HG03280 (cell line): ENCODE results near the gene FBXO11.
"Not testable (repeated sequence)": the region's sequence is repeated elsewhere in the genome, so short reads cannot be mapped to it uniquely, and the experiment has no call there.

Experiments used
- ATAC-seq: cut with Tn5 transposase; IDR thresholded peaks from one replicate; pipeline ENCODE4 v1.9.1; 2021; ENCODE audit warnings: mild to moderate bottlenecking, moderate library complexity; ENCODE audit not compliant: unreplicated experiment

The FBXO11 gene

DNA sequence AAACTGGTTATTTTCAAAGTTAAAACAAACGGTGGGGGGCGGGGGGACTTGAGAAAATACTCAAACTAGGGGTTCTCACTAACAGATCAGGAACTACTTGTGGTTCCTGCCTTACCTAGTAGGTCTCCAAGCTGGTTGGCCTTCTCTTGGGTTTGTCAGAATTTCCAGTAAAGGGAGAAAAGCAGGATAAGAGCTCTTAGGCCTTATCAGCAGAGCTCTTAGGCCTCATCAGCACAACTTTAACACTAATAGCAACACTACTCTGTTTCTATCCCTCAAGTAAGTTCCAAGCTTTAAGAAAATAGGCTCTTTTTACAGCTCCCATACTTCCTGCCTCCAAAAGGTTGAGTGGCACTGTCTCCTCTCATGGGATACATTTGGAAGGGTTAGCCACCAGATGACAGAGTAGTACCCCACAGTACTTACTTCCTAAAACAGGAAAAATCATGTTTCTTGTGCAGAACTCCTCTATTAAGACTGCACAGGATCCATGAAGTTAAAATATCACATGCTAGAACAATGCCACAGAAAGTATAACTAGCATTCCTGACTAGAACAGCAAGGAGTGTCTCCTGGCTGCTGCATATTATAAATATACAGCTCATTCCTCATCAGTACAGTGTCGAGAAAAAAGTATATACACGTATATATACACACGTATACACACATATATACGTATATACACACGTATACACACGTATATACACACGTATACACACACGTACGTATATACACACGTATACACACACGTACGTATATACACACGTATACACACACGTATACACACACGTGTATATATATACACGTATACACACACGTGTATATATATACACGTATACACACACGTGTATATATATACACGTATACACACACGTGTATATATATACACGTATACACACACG lies 6.1 kb downstream of the FBXO11 start:
- no peak for ATAC-seq

DNA sequence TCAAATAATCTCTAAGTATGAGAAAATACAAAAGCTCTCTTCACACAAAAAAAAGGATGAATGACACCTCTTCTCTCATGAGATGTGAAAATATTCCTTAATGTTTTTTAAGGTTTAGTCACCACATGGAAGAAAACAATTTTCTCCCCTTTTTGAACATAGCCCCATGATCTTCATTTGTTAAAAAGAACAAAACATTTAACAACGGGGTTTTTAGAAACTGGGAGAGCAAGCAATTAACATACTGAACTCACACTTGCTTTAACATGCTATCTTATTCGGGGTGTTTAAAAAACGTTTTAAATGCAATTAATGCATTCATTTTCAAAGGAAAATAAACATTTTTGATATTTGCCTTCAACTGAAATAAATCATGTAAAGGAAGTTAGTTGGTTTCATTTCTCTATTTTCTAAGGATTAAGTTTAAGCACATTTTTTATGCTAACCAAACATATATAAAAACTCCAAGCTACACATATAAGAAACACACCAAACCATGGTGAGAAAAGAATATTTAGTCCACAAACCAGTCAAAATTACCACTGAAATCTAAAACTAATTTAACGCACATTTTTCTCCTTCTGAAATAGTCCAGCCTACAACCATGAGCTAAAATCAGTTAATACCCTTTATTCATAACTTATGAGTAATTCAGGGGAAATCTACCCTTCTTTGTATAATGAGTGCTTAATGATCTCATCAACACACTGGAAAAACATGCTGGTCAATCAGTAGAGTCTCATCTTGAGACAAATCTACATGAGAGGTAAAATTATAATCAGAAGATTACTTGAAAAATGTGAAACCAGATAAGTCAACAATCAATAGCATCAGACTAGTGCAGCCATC lies 8.2 kb downstream of the FBXO11 start:
- no peak for ATAC-seq

DNA sequence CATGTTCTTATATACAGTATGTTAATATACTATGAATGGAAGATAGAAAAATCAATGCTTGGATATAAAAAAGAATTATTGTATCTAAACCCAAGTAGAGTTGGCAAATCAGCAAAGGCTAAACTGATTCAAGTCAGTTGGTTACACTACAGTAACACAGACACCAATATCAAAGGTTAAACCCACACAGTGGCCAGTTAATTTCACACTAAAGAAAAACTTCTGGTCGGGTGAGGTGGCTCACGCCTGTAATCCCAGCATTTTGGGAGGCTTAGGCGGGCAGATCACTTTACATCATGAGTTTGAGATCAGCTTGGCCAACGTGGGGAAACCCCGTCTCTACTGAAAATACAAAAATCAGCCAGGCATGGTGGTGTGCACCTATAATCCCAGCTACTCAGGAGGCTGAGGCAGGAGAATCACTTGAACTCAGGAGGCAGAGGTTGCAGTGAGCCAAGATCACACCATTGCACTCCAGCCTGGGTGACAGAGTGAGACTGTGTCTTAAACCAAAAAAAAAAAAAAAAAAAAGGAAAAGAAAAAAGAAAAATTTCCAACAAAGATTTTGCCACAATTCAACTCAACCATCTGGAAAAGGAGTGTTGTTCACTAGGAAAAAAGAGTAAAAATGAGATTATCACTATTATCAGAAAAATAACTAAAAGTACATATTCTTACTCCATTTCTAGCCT lies 9.0 kb downstream of the FBXO11 start:
- ATAC-seq: not testable (repeated sequence)

DNA sequence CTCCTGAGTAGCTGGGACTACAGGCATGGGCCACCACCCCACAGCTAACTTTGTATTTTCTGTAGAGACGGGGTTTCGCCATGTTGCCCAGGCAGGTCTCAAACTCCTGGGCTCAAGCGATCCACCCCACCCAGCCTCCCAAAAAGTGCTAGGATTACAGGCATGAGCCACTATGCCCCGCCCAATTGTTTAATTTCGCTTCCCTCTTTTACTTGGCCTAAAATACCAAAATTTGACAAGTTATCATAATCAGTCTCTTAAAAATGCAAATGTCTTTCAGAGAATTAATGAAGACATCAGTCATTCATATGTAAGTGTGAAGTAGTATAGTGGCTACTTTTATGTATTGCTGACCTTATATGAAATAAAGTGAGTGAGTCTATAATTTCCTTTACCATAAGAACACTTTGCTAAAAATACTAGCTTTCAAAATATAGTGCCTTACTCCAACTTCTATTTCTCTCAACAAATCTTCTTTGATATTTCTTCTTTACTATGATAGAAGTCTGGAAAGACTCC lies 9.8 kb downstream of the FBXO11 start:
- ATAC-seq: no peak

GRCh38 chr2:47893771-47894170 lies 12.5 kb downstream of the FBXO11 start:
- ATAC-seq: no peak

GRCh38 chr2:47892338-47892730 lies 14.0 kb downstream of the FBXO11 start:
- ATAC-seq: no peak

DNA sequence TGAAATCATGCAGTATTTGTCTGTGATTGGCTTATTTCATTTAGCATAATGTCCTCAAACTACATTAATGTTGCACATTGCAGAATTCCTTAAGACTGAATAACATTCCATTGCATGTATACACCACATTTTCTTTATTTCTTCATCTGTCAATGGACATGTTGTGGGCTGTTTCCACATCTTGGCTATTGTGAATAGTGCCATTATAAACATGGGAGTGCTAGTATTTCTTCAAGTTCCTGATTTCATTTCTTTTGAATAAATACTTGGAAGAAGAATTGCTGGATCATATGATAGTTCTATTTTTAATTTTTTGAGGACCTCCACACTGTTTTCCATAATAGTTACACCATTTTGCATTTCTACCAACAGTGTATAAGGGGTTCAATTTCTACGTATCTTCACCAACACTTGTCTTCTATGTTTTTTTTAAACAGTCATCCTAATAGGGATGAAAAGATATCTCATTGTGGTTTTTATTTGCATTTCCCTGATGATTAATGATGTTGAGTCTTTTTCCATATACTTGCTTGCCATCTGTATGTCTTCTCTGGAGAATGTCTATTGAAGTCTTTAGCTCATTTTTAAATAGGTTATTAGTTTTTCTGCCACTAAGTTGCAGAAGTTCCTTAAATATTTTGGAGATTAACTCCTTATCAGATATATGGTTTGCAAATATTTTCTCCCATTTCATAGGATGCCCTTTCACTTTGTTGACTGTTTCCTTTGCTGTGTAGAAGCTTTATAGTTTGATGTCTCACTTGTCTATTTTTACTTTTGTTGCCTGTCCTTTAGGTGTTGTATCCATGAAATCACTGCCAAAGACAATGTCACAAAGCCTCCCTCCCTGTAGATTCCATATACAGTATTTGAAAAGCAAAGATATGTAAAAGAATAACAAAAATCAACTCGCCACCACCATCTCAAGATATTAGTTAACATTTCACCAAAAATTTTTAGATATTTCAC lies 14.6 kb downstream of the FBXO11 start:
- no peak for ATAC-seq

DNA sequence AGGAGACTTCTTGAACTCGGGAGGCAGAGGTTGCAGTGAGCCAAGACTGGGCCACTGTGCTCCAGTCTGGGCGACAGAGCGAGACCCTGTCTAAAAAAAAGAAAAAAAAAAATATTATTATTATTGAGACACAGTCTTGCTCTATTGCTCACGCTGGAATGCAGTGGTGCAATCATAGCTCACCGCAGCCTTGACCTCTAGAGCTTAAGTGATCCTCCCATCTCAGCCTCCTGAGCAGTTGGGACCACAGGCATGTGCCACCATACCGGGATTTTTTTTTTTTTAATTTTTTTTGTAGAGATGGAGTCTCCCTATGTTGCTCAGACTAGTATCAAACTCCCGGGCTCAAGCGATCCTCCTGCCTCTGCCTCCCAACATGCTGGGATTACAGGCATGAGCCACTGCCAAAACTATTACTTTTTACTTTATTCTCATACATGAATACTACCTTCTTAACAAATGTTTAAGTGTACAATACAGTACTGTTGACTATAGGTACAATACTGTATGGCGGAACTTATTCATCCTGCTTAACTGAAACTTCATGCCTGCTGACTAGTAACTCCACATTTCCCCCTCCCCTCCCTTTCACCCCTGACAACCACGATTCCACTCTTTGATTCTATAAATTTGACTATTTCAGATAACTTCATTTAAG lies 15.5 kb downstream of the FBXO11 start:
- no peak for ATAC-seq

- ATAC-seq: no peak
Measured at GRCh38 chr2:47888581-47889280, 17.6 kb downstream of the FBXO11 start.

DNA sequence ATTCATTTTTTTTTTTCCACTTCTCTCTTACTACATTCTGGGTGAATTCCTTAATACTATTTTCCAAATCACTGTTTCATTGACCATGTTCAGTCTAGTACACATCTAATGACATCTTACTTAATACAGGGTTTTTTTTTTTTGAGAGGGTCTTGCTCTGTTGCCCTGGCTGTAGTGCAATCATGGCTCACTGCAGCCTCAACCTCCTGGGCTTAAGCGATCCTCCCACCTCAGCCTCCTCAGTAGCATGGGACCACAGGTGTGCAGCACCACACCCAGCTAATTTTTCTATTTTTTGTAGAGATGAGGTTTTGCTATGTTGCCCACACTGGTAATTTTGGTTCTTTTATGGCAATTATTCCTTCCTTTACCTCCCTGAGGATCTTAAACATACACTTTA lies 29.4 kb downstream of the FBXO11 start:
- no peak for ATAC-seq

DNA sequence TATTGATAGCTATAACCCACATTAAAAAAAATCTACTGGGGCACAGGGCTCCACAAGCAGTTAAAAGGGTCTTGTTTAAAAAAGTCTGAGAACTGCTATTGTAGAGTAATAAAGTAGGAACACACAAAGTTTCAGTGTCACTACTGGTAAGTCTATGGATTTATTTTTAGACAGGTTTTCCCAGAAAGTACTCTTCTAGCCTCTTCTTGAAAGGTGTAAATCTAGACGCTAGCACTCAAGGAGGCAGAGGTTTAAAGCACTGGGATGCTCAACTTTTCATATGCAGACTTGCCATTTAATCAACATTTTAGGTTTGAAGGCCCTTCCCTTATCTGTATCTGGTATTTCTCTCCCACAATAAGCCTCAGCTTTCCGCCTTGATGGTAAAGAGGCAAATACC lies 33.4 kb downstream of the FBXO11 start:
- ATAC-seq: no peak

DNA sequence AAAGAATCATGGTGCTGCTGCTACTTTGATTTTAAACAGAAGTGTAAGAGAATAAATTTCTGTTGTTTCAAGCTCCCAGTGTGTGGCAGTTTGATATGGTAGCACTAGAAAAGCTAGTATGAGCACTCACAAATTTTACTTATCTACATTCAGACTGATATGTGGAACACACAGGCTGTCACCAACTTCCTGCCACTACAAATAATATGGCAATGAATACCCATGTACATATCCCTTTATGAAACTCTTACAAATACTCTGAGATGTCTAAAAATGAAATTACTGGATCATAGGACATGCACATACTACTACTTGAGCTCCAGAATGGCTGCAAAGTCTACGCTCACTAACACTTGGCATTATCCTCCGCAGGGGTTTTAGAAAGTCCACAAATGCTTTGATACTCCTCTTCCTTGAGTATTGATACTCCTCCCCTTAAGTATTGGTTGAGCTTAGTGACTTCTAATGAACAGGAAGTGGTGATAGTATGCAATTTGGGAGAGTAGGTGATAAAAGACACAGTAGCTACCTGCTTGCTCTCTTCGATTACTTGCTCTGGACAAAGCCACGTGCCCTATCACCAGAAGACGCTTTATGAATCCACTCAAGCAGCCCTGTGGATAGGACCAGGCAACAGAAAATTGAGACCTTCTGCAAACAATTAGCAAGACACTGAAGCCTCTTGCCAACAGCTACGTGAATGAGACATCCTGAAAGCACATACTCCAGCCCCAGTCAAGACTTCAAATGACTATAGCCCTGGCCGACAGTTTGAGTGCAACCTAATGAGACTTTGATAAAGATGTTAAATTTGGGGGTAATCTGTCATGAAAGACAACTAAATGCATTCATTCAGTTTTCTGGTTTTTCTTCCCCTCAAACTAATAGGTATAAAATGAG lies 35.4 kb downstream of the FBXO11 start:
- no peak for ATAC-seq

- ATAC-seq: no peak
Measured at GRCh38 chr2:47869859-47870595, 36.3 kb downstream of the FBXO11 start.

DNA sequence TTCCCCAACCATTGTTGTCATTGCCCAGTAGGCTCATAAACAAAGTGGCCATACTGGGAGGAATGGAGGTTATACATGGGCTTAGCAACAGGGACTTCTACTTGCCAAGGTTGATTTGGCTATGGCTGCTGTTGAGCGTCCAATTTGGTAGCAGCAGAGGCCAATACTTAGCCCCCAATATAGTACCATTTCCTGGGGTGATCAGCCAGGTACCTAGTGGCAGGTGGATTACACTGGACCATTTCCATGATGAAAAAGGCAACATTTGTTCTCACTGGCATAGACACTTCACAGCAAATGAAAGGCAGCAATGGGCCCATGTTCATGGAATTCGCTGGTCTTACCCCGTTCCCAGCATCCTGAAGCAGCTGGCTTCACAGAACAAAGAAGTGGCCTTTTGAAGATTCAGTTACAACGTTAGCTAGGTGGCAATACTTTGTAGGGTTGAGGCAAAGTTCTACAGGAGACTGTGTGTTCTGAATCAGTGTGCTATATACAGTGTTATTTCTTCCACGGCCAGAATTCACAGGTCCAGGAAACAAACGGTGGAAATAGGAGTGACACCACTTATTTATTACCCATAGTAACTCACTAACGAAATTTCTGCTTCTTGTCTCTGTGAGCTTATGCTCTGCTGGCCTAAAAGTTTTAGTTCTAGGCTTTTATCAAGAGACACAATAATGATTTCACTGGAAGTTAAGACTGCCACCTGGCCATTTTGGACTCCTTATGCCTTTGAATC lies 37.5 kb downstream of the FBXO11 start:
- ATAC-seq: no peak

DNA sequence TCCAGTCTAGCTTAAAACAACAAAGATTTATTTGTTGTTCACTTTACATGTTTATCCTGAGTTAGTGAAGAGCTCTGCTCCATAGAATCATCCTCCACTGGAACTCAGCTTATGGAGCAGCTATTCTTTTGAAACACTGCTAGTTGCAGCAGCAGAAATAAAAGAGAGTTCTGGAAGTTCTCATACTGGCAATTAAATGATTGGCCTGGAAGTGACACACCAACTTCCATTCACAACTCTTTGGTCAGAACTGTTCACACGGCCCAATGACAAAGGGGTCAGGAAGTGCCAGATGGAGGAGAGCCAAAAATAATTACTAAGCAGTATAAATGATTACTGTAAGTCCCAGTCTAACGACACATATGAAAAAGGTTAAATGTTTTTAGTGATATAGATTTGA lies 39.1 kb downstream of the FBXO11 start:
- ATAC-seq: no peak

- ATAC-seq: no peak
Measured at GRCh38 chr2:47864566-47864965, 41.7 kb downstream of the FBXO11 start.
